ENCODE measurements around the gene OR10C1.

DNA sequence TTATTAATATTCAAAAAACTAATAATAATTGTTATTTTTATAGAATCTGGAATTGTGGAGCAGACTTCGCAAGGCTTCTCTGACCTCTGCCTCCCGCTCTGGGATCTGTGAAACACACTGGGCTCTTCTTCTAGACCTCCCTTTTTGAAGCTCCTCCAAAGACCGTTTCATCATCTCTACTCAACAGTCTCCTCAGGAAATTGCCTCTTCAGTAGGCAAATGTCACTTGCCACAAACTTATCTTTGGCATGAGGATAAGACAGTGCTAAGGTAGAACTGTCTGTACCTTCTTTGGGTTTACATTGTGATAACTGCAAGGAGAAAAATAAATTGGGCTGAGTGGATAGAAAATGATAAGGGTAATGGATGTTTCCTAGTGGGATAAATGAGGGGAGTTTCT, 50.9 kb downstream of the OR10C1 start:
- TF ChIP-seq, protein P1, sequence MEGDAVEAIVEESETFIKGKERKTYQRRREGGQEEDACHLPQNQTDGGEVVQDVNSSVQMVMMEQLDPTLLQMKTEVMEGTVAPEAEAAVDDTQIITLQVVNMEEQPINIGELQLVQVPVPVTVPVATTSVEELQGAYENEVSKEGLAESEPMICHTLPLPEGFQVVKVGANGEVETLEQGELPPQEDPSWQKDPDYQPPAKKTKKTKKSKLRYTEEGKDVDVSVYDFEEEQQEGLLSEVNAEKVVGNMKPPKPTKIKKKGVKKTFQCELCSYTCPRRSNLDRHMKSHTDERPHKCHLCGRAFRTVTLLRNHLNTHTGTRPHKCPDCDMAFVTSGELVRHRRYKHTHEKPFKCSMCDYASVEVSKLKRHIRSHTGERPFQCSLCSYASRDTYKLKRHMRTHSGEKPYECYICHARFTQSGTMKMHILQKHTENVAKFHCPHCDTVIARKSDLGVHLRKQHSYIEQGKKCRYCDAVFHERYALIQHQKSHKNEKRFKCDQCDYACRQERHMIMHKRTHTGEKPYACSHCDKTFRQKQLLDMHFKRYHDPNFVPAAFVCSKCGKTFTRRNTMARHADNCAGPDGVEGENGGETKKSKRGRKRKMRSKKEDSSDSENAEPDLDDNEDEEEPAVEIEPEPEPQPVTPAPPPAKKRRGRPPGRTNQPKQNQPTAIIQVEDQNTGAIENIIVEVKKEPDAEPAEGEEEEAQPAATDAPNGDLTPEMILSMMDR (IDR thresholded peaks at IDR 0.05; ENCODE audit: low read depth, low read length), result no peak
- no peak for TF ChIP-seq EZH2phosphoT487 (IDR thresholded peaks at IDR 0.05; ENCODE audit: low read depth)
